HG03139 (cell line): ENCODE results near the gene TRPM2.
"Not testable (repeated sequence)": the region's sequence is repeated elsewhere in the genome, so short reads cannot be mapped to it uniquely, and the experiment has no call there.

Experiments
- ATAC-seq: cut with Tn5 transposase; IDR thresholded peaks from one replicate; pipeline ENCODE4 v1.9.1; 2021; ENCODE audit not compliant: unreplicated experiment

Gene TRPM2

DNA sequence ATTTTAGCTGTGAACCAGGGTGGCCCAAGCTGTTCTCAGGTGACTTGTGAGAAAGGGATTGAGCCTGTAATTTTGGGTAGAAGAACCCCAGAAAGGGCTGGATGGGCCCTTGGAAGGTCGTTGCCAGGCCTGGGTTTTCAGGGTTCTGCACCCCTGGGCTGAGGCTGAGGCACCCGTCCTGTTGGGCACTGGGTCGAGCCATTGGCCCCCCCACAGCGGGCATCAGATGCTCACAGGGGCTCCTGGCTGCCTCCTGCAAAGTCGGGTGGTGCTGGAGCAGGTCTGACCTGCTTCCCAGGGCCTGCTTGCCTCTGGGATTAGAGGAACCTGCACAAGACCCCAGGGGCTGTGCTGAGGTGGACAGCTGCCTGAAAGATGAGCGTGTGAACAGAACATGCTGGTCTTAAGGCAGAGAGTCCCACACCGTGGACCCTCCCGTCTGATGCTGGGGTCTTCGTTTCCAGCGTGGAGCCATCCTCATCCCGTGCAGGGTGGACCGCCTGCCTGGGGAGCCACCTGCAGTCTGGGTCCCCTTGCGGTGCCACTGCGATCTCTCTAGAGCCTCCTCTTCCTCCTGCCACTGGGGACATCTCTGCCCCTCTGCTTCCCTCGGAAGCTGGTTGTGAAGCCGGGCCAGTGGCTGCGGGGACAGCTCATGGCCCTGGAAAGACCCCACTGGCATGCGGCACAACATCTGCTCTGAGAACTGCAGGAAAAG is 1.7 kb upstream of the TRPM2 start:
- ATAC-seq: no peak

DNA sequence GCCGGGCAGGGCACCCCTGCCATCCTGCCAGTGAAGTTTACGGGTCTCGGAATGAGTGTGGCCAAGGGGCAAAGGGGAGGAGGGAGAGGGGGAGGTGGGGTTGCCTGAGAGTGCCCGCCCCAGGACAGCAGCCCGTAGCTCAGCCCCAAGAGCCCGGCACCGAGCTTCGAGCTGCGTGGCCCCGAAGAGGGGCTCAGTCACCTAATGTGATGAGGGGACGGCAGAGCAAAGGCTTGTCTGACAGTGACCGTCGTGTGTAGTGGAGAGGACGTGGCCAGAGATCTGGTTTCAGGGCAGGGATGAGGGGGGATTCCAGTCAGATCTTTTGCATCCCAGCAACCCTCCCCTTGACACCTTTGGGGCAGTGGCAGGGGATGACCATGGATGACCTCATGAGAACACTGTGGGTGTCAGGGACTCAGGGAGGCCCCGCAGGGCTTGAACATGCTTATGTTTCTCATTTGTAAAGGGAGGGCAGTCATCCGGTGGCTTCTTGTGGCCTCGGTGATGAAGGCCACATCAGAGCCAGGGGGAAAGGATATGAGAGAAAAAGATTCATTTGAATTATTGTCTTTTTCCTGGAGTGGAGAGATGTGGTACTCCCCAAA is 1.1 kb upstream of the TRPM2 start:
- ATAC-seq: no peak

DNA sequence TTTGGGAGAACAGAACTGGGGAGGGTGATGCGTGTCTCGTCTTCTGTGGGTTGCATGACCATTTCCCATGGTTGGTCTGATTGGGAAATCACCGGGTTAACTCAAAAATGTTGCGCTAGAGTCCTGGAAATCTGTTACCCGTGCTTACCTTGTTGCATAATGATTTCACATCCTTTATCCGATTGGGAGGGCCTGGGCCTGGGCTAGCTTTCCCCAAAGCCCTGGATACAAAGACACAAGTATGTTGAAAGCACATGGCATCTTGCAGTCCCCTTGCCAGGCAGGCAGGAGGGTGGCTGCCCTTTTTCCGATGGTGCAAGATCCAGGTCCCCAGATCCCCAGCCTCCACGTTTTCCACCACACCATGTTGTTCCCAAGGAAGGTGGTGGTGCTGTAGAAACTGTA is 582 bp downstream of the TRPM2 start:
- no peak for ATAC-seq

GRCh38 chr21:44354775-44355771 is 1.7 kb downstream of the TRPM2 start:
- no peak for ATAC-seq

DNA sequence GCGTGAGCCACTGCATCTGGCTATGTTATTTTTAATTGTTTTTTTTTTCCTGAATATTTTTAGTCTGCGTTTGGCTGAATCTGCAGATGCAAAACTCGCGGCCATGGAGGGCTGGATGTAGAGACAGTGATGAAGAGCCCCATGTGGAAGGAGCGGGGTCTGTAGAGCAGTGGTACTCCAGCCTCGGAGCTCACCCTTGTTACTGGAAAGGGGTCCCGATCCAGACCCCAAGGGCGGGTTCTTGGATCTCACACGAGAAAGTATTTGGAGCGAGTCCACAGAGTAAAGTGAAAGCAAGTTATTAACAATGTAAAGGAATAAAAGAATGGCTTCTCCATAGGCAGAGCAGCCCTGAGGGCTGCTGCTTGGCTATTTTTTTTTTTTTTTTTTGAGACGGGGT is 2.7 kb downstream of the TRPM2 start:
- no peak for ATAC-seq

- ATAC-seq: no peak
Measured at GRCh38 chr21:44356636-44357035, 3.2 kb downstream of the TRPM2 start.

GRCh38 chr21:44357064-44357837 is 3.8 kb downstream of the TRPM2 start:
- no peak for ATAC-seq

DNA sequence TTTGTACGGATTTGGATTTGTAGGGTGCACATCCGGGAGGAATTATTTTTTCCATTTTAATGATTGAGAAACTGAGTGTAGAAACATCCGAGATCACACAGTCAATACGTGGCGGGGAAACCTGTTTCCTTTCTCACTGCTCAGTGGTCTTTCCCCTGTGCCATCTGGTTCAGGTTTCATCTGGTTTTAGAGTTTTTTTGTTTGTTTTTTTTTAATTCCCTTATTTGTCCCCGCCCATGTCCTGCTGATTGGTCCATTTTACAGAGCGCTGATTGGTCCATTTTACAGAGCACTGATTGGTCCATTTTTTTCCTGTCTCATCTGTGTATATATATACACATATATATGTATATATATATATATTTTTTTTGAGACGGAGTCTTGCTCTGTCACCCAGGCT is 6.0 kb downstream of the TRPM2 start:
- ATAC-seq: no peak

DNA sequence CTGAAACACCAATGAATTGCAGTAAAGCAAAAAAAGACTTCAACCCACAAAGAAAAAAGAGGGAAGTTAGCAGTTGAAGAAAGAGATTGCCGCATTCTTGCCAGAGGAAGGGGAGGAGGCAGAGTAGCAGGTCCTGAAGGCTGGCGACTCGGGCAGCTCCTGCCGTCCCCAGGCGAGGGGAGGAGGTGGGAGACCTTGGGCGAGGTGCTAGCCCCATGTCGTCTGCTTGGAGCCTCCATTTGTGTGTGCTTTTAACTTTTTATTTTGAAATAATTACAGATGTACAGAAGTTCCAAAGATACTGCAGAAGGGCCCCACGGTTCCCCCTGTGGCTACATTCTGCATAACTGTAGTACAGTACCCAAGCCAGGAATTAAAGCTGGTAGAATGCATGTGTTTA is 6.7 kb downstream of the TRPM2 start:
- ATAC-seq: no peak

DNA sequence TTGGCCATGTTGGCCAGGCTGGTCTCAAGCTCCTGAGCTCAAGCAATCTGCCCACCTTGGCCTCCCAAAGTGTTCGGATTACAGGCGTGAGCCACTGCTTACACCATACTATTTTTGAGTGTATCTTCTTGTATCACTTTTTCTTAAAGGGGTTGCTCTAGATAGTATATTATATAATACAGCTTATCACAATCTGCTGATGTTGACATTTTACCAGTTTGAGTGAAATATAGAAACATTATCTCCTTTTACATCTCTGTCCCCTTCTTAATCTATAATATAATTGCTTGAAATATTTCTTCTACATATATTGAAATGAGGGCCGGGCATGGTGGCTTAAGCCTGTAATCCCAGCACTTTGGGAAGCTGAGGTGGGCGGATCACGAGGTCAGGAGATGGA is 8.5 kb downstream of the TRPM2 start:
- ATAC-seq: not testable (repeated sequence)

- ATAC-seq: no peak
Measured at GRCh38 chr21:44363278-44363677, 9.9 kb downstream of the TRPM2 start.

GRCh38 chr21:44364151-44365053 is 11.0 kb downstream of the TRPM2 start:
- no peak for ATAC-seq

DNA sequence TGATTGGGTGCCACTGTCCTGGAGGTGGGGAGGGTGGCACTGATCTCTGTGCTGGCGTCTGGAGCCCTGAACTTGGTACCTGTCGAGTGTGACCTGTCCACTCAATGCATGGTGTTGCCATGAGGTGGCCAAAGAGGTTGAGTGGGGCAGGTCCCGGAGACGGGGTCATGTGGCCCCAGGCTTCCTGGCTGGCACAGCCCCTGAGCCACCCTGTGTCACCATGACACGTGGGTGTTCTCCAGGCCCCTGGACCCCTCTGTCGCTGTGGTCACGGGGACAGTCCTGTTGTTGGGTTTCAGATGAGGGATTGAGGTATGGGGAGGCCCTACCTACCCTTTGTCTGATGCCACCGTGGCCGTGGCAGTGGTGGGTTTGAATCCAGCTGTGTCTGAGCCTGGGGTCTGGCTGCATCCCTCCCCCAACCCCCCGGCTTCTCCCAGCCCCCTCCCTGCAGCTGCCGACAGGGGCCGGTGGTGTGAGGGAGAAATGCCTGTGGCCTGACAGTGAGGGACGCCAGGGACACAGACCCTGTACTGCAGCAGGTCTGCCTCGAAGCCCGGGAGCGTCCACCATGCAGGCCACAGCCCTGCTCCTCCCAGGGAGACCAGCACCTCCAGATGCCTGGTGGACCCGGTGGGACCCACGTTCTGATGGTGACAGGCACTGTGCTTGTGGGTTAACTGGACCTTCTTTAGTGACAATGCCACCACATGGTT is 12.0 kb downstream of the TRPM2 start:
- no peak for ATAC-seq

- ATAC-seq: no peak
Measured at GRCh38 chr21:44365967-44366585, 12.7 kb downstream of the TRPM2 start.

DNA sequence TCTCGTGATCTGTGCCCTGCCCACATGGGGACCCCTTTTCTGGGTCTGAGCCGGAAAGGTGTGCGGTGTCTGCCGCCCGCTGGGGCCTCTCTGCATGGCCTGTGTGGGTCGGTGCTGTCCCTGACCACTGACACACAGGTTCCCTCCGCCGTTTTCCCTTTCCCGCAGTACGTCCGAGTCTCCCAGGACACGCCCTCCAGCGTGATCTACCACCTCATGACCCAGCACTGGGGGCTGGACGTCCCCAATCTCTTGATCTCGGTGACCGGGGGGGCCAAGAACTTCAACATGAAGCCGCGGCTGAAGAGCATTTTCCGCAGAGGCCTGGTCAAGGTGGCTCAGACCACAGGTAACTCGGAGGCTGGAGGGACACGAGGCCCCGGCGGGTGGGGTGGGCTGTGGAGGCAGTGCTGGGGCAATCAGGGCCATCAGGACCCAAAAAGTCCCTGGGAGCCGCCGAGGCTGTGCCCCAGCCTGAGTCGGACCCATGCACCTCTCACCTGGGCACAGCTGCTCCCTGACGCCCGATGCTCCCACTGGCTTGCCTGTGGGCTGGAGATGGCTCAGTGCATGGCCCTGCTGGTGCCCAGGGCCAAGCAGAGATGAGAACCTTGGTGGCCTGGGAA is 13.3 kb downstream of the TRPM2 start:
- no peak for ATAC-seq

- no peak for ATAC-seq
Measured at GRCh38 chr21:44368711-44369446, 15.5 kb downstream of the TRPM2 start.

- ATAC-seq: no peak
Measured at GRCh38 chr21:44370027-44370735, 16.8 kb downstream of the TRPM2 start.
